GM21786 (cell line): Measurements from ENCODE around the gene CCDC57.

Experiments used
- ATAC-seq: cut with Tn5 transposase; IDR thresholded peaks from one replicate; pipeline ENCODE4 v1.9.1; 2021; ENCODE audit not compliant: unreplicated experiment

The CCDC57 gene

GRCh38 chr17:82247182-82247823 lies 34.7 kb upstream of the CCDC57 start:
- ATAC-seq: no peak

DNA sequence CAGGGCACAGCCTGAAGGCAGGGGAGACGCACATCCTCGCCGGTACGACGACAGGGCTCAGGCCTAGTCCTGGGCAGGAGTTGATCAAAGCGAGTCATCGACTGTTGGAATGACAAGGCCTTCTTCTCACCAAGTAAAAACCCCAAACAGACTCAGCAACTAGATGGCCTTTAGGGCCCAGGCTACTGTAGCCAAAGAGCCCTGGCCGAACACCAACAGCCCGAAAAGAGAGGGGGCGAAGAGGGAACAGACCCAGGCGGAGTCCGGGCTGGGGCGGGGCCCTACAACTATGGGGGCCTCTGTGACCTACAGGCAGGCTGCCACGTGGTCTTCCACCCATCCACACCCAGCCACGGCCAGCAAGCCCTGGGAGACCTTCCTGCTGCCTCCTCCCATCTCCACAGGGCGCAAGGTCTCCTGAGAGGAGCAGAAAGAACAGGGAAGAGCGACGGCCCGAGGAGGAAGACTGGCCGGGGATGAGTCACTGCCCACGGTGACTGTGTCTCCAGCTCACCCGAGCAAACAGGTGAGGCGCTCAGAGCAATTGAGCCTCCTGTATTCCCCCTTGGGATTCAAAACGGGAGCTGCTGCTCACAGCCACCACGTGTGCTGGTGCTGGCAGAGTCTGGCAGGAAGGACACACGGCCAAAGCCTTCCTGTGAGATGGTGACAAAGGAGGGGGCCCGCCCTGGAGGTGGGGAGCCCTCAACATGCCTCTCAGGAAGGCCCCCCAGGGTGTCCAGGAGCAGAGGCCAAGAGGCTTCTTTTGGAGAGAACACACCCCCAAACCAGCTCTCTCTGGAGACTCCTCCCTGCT lies 33.9 kb upstream of the CCDC57 start:
- ATAC-seq: no peak

DNA sequence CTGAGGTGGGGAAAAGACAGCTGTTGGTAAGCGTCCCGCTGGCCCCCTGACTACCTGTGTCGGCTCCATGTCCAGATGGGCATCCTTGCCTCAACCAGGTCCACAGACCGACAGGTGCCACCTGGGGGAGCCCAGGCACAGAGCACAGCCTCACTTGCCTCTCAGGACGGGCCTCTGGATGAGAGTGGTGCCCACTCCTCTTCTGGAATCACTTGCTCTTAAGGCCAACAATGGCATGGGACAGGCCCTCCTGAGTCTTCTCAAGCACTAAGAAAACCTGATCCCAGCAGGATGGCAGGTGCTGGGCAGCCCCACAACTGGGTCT lies 33.4 kb upstream of the CCDC57 start:
- no peak for ATAC-seq

DNA sequence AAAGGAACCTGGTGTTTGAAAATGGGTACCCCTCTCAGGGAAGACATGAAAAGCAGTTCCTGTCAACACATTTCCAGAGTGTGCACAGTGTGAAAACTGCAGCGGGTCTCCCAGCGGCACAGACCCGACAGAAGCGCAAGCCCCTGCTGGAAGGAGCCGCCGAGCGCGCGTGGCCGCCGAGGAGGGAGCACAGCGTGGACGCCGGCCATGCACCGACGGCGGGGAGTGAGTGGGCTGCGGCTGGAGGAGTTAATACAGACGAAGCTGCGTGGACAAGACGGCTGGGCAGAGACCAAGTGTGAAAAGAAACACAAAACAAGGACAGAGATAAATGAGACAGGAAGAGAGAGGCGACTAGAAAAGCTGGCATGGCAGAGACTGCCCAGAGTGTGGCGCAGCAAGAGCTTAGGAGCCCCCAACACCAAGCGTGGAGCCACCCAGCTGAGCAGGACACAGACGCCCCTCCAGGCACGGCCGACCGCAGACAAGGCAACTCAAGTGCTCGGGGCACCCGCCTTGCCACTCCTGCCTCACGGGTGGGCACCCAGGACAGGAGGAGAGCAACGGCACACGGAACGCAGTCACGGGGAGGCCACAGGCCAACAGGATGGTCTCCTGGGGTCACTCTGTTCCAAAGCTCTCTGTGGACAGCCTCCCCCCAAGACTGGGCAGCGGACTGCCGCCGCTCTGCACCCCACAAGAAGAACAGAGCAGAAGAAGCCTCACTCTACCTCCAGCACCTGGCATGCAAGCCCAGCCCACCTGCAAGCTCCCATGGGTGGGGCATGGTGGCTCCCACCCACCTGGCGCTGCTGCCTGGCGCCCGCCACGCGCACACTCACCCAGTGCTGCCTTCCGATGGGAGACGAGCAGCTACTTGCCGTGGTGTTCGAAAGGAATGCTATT lies 32.7 kb upstream of the CCDC57 start:
- ATAC-seq: no peak

- ATAC-seq: no peak
Observed at GRCh38 chr17:82244413-82245133, 31.9 kb upstream of the CCDC57 start.

DNA sequence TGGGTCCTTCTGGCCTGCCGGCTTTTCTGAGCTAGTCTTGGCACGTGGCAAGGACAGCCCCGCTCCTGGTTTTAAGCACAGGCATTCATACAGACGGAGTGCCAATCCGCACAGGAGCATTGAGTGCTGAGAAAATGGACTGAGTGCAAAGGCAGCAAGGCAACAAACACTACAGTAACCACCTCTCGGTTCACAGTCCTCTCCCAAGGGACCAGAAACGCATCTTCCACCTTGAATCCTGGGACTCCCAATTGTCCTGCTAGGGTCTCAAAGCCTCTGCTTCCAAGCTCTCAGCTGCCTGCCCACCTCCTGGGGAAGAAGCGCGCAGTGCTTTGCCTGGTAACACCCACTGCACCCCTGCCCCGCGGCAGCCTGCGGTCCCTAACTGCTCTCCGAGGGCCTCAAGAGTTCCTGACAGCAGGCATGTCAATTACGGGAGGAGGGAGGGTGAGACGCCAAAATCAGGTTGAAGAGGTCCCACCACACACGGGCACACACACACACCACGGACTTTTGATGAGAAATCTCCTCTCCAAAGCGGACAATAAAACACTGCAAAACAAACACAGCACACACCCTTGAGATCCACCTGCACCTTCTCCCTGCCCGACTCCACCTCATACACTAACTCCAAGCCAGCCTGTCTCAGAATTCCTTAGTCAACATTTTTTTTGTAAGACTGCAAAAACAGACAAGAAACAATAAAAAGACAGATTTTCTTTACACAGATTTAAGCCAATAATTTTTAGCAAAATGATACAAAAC lies 31.2 kb upstream of the CCDC57 start:
- no peak for ATAC-seq

- ATAC-seq: no peak
Observed at GRCh38 chr17:82242977-82243647, 30.5 kb upstream of the CCDC57 start.

DNA sequence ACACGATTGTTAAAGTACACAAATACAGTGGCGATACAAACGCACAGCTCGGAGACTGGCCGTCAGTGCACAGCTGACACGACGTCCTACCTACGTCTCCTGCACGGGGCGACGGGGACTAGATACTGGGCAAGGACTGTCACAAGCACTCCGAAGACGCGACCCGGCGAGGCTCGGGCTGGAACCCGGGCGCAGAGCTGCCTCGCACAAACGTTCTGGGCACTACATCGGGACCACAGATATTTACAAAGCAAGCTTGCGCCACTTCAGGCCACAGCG lies 30.0 kb upstream of the CCDC57 start:
- ATAC-seq: no peak

DNA sequence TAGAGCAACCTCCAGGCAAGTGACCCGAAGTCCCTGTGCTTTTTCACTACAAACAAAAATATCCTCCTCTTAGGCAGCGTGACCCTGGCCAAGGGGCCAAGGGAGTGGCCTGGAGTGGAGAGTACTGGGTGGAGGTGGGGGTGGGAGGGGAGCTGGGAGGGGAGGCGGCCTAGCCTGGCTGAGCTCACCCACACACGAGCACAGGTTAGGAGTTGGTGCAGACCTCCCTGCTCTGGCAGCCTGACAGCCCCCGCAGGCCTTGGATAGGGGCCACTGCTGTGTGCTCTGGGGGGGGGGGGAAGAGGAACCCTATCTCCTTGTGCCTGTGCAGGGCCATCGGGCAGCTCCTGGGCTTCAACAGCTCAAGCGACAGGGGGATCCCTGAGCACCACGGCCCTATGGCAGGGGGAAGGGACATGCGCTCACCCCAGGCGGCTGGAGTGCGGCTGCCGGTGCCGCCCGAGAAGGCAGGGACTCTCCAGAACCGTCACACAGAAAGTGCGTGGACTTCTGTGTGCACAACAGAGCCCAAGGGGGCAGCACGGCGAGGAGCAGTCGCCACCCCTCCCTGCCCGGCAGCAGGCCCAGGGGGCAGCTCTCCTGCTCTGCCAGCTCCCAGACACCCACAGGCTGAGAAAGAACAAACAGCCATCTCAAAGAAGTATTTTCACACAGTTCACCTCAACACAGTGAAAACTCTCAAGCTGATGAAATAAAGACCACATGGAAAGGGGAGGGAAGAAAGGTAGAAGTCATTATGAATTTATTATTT lies 29.5 kb upstream of the CCDC57 start:
- no peak for ATAC-seq

GRCh38 chr17:82241183-82241925 lies 28.7 kb upstream of the CCDC57 start:
- no peak for ATAC-seq

- ATAC-seq: no peak
Observed at GRCh38 chr17:82240506-82241182, 28.0 kb upstream of the CCDC57 start.

DNA sequence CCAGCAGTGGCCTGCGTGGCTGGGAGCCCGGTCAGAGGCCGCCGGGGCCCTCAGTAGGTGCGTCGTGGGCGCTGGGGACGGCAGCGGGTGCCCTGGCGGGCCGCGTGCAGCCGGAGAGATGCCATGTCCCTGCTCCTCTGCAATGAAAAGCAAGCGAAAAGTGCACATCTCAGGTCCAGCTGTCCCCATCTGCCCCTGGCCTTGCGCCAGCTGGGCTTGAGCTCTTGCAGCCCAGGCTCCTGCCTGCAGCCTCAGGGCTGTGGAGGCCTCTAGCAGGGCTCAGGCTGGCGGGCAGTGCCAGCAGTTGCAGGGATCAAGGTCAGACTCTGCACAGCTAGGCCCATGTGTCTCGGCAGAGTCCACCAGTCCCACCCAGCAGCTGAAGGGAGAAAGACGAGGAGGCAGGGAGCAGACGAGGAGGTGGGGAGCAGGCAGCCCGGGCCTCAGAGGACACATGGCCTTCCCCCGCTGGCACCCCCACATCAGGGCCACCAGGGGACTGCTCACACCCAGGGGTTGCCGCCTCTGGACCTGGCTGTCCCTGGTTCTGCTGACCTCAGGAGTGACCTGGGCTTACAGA lies 27.4 kb upstream of the CCDC57 start:
- ATAC-seq: no peak

- no peak for ATAC-seq
Observed at GRCh38 chr17:82239401-82239925, 26.8 kb upstream of the CCDC57 start.

GRCh38 chr17:82238472-82239201 lies 26.0 kb upstream of the CCDC57 start:
- no peak for ATAC-seq

- ATAC-seq: no peak
Observed at GRCh38 chr17:82237746-82238471, 25.3 kb upstream of the CCDC57 start.

GRCh38 chr17:82237083-82237745 lies 24.6 kb upstream of the CCDC57 start:
- no peak for ATAC-seq
